ENCODE data around the gene TCF7. TPM values are rescaled to one million over a fixed set of nuclear protein-coding genes. Genes with fewer than 3 reads are reported as not detected.

TCF7 gene
- total RNA-seq, 1 donor, result 3.3 TPM

DNA sequence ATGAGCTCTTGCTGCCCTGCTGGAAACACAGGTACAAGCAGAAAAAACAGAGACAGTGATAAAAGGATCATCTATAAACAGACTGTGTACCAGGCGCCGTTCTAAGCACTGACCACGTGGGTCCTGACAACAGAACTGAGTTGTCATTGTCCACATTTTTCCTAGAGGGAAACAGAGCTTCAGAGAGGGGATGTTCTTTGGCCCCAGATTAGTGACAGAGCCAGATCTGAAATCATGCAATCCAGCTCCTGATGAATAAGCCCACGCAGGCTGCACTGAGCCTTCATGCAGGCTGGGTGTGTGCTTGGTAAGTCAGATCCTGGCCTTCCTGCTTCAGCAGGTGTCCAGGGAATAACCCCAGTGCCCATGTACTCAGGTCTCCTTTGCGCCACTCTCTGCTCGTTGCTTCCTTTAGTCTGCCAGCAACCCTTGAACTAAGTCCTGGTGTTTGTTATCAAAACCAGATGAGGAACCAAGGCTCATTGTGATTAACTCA lies 22.8 kb upstream of the TCF7 start:
- Histone ChIP-seq H3K4me2 (ENCODE audit: insufficient read depth, low read length) (no peak overlapping the region), H3K27me3 (ENCODE audit: insufficient read depth, low read length) (no peaks in the 10 kb centered on the region), H4K20me1 (ENCODE audit: insufficient read depth, low read length) (no peaks in the 10 kb centered on the region), H3K9me3 (ENCODE audit: low read depth, low read length) (no peaks in the 10 kb centered on the region), H3K27ac (ENCODE audit: low read depth, low read length) (no peak overlapping the region), H2AFZ (ENCODE audit: low read length) (no peak overlapping the region), H3K36me3 (ENCODE audit: insufficient read depth, low read length) (no peaks in the 10 kb centered on the region), H3K79me2 (ENCODE audit: insufficient read depth, low read length) (no peaks in the 10 kb centered on the region), H3K4me1 (ENCODE audit: insufficient read depth, low read length) (peaks cover 14% of the 10 kb centered on the region), H3K4me3 (ENCODE audit: insufficient read depth, low read length) (no peak overlapping the region)
- DNase-seq (ENCODE audit: insufficient read length, low spot score, missing footprints), result no peak
- TF ChIP-seq, protein P1, sequence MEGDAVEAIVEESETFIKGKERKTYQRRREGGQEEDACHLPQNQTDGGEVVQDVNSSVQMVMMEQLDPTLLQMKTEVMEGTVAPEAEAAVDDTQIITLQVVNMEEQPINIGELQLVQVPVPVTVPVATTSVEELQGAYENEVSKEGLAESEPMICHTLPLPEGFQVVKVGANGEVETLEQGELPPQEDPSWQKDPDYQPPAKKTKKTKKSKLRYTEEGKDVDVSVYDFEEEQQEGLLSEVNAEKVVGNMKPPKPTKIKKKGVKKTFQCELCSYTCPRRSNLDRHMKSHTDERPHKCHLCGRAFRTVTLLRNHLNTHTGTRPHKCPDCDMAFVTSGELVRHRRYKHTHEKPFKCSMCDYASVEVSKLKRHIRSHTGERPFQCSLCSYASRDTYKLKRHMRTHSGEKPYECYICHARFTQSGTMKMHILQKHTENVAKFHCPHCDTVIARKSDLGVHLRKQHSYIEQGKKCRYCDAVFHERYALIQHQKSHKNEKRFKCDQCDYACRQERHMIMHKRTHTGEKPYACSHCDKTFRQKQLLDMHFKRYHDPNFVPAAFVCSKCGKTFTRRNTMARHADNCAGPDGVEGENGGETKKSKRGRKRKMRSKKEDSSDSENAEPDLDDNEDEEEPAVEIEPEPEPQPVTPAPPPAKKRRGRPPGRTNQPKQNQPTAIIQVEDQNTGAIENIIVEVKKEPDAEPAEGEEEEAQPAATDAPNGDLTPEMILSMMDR (IDR thresholded peaks at IDR 0.05; ENCODE audit: extremely low read depth, low read depth, low read length), result no peak

DNA sequence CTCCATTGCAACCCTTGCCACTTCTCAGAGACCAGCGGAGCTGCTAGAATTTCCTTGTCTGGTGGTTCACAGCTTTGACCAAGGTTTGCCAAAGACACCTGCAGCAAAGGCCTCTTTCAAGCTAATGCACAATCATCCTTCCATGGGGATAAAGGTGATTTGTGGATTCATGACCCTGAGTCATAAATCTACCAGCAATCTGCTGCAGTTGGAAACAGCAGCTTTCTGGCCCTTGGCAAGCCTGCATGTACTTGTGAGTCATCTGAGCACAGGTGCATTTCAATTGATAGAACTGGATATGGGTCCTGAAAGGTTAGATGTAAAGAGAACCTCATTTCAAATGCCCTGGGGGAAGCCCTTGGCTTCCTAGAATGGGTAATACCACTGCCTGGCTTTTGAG lies 21.6 kb upstream of the TCF7 start:
- H3K4me2 ChIP-seq (ENCODE audit: insufficient read depth, low read length), result no peak overlapping the region
- no peak overlapping the region for H3K27ac ChIP-seq (ENCODE audit: low read depth, low read length)
- H2AFZ ChIP-seq (ENCODE audit: low read length), result no peak overlapping the region
- no peaks in the 10 kb centered on the region for H4K20me1 ChIP-seq (ENCODE audit: insufficient read depth, low read length)
- no peak for DNase-seq (ENCODE audit: insufficient read length, low spot score, missing footprints)
- TF ChIP-seq, protein P1 (IDR thresholded peaks at IDR 0.05; ENCODE audit: extremely low read depth, low read depth, low read length), result no peak
- no peaks in the 10 kb centered on the region for H3K79me2 ChIP-seq (ENCODE audit: insufficient read depth, low read length)
- no peak overlapping the region for H3K4me3 ChIP-seq (ENCODE audit: insufficient read depth, low read length)
- peaks cover 14% of the 10 kb centered on the region for H3K4me1 ChIP-seq (ENCODE audit: insufficient read depth, low read length)
- H3K9me3 ChIP-seq (ENCODE audit: low read depth, low read length), result no peaks in the 10 kb centered on the region
- H3K27me3 ChIP-seq (ENCODE audit: insufficient read depth, low read length), result no peaks in the 10 kb centered on the region
- no peaks in the 10 kb centered on the region for H3K36me3 ChIP-seq (ENCODE audit: insufficient read depth, low read length)

DNA sequence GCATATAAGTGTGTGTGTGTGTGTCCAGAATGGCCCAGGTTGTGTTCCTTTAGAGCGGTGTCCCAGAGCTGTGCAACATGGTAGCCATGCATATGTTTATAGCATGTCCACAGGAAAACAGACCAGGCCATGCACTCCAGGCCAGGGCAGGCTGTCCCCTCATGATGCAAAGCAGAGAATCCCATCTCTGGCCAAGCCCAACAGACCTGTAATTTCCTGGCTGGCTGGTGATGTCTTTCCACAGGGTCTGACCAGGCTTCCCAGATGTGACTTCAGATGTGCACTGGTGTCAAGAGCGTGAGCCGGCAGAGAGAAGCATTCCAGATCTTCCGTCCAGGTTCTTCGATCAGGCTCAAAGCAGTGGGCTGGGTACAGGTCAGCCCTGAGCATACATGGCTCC lies 21.1 kb upstream of the TCF7 start:
- no peak overlapping the region for H3K4me2 ChIP-seq (ENCODE audit: insufficient read depth, low read length)
- H3K27me3 ChIP-seq (ENCODE audit: insufficient read depth, low read length), result no peaks in the 10 kb centered on the region
- TF ChIP-seq, protein P1 (IDR thresholded peaks at IDR 0.05; ENCODE audit: extremely low read depth, low read depth, low read length), result no peak
- H3K4me1 ChIP-seq (ENCODE audit: insufficient read depth, low read length), result peaks cover 9% of the 10 kb centered on the region
- no peaks in the 10 kb centered on the region for H3K36me3 ChIP-seq (ENCODE audit: insufficient read depth, low read length)
- H3K9me3 ChIP-seq (ENCODE audit: low read depth, low read length), result no peaks in the 10 kb centered on the region
- no peak overlapping the region for H2AFZ ChIP-seq (ENCODE audit: low read length)
- no peak overlapping the region for H3K27ac ChIP-seq (ENCODE audit: low read depth, low read length)
- H4K20me1 ChIP-seq (ENCODE audit: insufficient read depth, low read length), result no peaks in the 10 kb centered on the region
- H3K4me3 ChIP-seq (ENCODE audit: insufficient read depth, low read length), result no peak overlapping the region
- H3K79me2 ChIP-seq (ENCODE audit: insufficient read depth, low read length), result no peaks in the 10 kb centered on the region
- no peak for DNase-seq (ENCODE audit: insufficient read length, low spot score, missing footprints)

DNA sequence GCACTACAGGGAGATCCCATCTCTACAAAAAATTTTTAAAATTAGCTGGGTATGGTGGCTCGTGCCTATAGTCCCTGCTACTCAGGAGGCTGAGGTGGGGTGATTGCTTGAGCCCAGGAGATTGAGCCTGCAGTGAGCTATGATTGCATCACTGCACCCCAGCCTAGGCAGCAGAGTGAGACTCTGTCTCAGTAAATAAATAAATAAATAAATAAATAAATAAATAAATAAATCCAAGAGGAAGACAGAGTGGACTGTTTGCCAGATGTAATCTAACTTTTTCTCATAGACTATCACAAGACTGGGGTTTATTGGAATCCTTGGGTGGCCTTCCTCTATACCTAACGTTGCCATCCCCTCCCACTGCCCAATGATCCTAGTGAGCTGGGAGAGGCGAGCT lies 19.2 kb upstream of the TCF7 start:
- no peaks in the 10 kb centered on the region for H3K36me3 ChIP-seq (ENCODE audit: insufficient read depth, low read length)
- DNase-seq (ENCODE audit: insufficient read length, low spot score, missing footprints), result no peak
- H3K27me3 ChIP-seq (ENCODE audit: insufficient read depth, low read length), result no peaks in the 10 kb centered on the region
- H3K4me2 ChIP-seq (ENCODE audit: insufficient read depth, low read length), result no peak overlapping the region
- no peaks in the 10 kb centered on the region for H4K20me1 ChIP-seq (ENCODE audit: insufficient read depth, low read length)
- H2AFZ ChIP-seq (ENCODE audit: low read length), result no peak overlapping the region
- peaks cover 8% of the 10 kb centered on the region for H3K4me1 ChIP-seq (ENCODE audit: insufficient read depth, low read length)
- no peaks in the 10 kb centered on the region for H3K79me2 ChIP-seq (ENCODE audit: insufficient read depth, low read length)
- no peak overlapping the region for H3K4me3 ChIP-seq (ENCODE audit: insufficient read depth, low read length)
- TF ChIP-seq, protein P1 (IDR thresholded peaks at IDR 0.05; ENCODE audit: extremely low read depth, low read depth, low read length), result no peak
- H3K9me3 ChIP-seq (ENCODE audit: low read depth, low read length), result no peaks in the 10 kb centered on the region
- H3K27ac ChIP-seq (ENCODE audit: low read depth, low read length), result no peak overlapping the region
